EH (cell line): ENCODE measurements around the gene SDCBP2.

Experiments used
- DNase-seq: peaks from one replicate; pipeline ENCODE4 v3.0.0-alpha.2; 2015; ENCODE audit warnings: low read depth

The SDCBP2 gene

DNA sequence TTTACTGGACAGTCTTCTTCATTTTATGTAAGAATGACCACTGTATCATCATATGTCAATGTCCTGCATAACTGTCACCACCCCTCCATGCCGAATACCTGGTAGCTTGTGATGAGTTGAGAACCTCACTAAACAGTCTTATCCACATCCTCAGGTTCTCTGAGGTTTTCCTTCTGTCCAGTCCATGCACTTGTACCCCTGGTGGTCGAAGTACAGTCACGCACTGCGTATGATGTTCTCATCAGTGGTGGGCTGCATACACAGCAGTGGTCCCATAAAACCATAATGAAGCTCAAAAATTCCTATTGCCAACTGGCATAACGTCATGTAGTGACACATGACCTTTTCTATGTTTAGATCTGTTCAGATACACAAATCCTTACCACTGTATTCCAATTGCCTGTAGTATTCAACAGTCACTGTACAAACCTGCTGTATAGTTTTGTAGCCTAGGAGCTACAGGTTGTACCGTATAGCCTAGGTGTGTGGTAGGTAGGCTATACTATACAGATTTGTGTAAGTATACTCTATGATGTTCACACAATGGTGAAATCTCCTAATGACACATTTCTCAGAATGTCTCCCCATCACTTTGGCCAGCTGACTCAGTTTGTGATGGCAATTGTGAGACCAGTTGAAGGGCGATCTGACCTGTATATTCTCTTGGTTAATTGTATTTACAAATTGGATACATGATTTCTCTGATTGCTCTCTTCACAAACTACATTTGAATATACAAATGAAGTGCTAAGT, 31.3 kb upstream of the SDCBP2 start:
- no peak for DNase-seq

DNA sequence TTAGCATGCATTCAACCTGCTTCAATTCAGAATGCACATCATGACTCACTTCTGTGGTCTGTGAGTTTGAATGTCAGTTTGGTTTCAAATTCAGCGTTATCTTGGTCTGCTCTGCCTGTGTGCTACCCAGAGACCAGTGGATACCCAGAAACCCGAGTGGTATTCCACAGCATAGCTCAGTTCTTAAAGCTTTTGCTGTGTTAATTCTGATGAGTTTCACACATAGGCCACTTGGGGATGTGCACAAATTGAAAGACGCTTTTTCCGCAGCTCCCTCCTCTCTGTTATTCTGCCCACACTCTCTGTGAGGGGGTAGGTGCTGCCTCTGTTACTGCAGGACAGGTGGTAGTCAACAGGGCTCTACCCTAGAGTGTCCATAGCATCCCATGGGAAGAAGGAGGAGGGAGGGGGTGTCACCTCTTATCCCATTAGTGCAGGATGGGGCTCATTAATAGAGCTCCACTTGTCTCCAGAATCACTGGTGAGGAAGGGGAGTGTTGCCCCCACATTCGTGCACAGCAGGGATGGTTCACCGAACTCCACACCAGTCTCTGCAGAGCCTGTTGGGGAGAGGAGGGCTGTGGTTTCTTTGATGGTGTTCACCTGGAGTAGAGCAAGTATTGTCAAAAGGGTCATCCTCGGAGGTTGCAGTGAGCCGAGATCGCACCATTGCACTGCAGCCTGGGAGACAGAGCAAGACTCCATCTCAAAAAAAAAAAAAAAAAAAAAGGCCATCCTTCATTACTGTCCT, 29.2 kb upstream of the SDCBP2 start:
- no peak for DNase-seq

DNA sequence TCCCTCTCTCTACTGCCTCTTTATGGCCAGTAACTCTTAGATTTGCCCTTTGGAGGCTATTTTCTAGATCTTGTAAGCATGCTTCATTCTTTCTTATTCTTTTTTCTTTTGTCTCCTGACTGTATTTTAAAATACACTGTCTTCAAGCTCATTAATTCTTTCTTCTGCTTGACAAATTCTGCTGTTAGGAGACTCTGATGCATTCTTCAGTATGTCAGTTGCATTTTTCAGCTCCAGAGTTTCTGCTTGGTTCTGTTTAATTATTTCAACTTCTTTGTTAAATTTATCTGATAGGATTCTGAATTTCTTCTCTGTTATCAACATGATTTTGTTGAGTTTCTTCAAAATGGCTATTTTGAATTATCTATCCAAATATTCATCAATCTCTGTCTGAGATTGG, 25.0 kb upstream of the SDCBP2 start:
- no peak for DNase-seq

DNA sequence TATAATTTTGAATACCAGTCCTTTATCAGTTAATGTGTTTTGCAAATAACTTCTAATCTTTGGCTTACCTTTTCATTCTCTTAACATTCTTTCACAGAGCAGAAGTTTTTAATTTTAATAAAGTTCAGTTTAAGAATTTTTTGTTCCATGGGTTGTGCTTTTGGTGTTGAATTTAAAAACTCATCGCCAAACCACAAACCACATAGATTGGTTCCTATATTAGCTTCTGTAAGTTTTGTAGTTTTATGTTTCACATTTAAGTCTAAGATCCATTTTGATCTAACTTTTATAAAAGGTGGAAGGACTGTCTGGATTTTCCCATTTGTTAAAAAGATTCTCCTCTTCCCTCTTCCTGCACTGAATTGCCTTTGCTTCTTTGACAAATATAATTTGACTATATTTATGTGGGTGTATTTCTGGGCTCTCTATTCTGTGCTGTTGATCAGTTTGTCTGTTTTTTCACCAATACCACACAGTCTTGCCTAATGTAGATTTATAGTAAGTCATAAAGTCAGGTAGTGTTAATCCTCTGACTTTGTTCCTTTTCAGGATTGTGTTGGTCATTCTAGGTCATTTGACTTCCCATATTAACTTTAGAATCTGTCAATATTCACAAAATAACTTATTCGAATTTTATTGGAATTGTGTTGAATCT, 17.5 kb upstream of the SDCBP2 start:
- no peak for DNase-seq

DNA sequence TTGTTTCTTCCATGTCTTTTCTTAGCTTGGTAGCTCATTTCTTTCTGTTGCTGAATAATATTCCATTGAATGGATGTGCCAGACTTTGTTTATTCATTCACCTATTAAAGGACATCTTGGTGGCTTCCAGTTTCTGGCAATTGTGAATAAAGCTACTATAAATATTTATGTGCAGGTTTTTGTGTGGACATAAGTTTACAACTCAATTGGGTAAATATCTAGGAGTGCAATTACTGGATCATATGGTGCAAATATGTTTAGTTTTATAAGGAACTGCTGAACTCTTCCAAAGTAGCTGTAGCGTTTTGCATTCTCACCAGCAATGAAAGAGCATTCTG, 16.8 kb upstream of the SDCBP2 start:
- DNase-seq = no peak

DNA sequence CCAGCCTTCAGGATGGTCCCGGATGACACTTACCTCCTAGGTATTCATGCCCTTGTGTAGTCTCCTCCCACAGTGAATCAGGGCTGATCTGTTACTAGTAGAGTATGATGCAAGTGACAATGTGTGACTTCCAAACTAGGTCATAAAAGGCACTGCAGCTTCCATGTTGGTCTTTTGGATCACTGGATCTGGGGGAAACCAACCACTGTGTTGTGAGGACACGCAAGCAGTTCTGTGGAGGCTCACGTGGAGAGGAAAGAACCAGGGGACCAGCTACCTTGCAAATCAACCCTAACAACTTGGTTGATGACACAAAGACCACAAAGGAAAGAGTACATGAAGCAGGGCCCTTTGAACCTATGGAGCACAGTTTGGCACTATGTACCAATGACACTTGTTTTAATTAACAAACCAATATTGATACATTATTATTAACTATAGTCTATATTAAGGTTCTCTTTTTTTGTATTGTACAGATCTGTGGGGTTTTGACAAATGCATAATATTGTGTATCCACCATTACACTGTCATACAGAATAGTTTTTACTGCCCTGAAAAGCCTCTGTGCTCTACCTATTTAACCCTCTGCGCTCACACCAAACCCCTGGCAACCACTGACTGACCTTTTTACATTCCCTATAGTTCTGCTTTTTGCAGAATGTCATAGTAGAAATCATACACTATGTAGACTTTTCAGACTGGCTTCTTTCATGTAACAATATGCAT, 16.3 kb upstream of the SDCBP2 start:
- no peak for DNase-seq

DNA sequence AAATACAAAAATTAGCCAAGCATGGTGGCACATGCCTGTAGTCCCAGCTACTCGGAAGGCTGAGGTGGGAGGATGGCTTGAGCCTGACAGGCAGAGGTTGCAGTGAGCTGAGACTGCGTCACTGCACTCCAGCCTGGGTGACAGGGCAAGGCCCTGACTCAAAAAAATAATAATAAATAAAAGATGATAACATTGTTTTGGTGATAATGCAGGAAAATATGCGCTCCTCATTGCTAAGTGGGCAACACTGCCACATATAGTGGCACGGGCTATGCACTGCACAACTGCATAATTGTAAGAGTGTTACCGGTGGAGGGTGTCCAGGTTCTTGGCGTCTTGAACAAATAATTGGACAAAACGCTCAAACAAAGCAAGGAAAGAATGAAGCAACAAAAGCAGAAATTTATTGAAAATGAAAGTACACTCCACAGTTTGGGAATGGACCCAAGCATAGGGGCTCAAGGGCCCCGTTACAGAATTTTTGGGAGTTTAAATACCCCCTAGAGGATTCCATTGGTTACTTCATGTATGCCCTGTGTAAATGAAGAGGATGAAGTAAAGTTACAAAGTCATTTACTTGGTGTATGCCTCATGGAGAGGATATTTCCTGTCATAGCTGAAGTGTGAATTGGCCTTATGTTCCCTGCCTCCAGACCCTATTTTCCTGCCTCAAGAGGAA, 14.6 kb upstream of the SDCBP2 start:
- peak; percentile 37 for DNase-seq

DNA sequence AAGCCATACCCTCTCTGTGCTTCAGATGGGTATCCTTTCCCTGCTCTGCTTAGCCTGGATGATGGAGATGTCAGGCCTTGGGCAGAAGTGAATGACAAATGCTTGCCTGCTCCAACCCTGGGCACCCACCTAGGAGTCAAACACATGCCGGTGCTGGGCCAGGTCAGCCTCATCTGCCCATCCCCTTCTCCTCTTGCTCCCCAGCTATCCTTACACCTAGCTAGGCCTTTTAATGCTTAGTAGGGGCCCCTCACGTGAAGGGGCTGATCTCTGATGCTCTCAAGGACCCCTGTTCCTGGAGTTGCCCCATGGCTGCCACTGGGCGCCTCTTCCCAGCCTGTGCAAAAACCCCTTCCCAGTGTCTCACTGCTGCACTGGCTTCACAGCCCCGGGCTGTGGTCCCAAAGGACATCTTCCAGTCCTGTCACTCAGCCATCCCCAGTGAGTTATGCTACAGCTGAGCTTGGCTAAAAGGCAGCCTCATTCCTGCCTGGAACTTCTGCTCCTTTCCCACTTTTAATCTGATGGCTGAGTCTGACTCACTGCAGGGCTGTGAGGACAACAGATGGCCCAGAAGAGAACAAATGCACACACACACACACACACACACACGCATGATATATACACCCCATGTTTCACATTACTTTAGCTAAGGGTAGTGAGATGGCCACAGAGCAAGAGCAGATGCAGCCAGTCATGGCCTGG, 12.8 kb upstream of the SDCBP2 start:
- peak; percentile 74 for DNase-seq

DNA sequence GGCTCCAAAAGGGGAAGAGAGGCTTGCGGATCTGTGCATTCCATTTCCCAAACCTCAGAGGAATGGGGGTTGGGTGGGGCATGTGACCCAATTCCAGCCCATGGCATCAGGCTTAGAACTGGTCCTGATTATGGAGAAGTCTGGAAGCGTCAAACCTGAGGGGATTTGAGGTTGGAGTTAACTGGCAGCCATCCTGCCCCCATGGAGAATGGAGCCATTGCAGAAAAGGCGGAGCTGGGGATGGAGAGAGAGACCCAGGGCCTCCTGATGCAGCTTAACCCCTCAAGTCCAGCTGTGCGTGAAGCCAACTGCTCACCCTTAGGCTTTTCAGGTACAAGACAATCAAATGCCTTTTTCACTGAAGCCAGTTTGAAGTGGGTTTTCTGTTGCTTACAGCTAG, 9.9 kb upstream of the SDCBP2 start:
- no peak for DNase-seq

DNA sequence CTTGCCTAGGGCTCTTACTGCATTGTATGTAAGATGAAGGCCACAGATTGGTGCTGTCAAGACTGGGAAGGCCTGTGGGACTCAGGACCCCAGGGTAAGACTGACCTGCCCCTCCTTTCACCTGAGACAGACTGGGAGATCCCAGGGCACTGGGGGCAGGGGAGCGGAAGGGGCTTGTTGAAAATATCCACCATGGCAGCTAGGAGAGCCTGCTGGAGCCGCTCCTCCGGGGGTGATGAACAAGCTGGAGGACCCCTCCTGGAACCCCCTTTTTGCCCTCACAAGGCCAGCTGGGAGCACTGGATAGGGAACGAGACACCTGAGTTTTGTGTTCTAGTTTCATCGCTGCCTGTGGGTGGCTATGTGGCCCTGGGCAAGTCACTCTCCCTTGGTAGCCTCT, 9.2 kb upstream of the SDCBP2 start:
- no peak for DNase-seq

DNA sequence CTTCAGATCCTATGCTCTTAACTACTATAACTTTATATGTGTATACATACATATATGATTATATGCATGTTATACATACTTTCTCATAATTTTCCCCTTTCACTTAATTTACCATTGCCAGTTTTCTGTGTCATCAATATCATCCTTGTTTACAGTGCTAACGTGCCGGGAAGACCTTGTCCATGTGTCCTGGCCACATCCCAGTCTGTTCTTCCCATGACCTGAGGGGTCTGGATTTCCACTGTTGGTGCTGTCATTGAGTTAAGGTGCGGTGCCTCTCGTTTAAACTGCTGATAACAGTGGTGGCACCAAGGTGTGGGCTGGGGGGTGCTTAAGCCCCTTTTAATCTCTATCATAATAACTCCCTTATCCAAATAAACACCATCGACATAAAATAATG, 8.5 kb upstream of the SDCBP2 start:
- DNase-seq = no peak

DNA sequence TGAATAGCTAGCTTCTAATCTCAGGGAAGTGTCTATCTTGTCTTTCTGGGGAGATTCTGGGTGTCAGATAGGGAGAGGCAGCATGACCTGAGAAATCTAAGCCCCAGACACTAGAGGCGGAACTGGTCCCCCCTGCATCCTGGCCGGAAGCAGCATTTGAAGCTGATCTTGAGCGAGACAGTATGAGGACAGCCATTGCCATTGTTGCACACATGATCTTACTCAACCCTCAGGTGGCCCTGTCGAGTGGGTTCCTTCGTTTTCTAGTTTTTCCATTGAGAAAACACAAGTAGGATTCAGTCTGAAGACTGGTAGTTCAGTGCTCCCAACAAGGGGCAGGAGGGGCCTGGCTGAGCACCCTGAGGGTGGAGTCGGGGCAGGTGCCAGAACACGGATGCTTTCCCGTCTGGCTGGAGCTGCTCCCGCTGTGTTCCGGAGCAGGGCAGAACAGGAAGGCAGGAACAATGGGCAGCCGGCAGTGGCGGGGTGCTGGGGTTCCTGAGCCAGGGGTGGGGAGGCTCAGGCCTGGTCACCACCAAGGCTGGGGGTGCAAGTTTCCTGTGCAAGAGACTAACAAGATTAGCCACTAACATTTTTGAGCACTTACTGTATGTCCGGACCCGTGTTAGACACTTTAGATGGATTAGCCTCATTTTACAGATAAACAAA, 7.9 kb upstream of the SDCBP2 start:
- no peak for DNase-seq

DNA sequence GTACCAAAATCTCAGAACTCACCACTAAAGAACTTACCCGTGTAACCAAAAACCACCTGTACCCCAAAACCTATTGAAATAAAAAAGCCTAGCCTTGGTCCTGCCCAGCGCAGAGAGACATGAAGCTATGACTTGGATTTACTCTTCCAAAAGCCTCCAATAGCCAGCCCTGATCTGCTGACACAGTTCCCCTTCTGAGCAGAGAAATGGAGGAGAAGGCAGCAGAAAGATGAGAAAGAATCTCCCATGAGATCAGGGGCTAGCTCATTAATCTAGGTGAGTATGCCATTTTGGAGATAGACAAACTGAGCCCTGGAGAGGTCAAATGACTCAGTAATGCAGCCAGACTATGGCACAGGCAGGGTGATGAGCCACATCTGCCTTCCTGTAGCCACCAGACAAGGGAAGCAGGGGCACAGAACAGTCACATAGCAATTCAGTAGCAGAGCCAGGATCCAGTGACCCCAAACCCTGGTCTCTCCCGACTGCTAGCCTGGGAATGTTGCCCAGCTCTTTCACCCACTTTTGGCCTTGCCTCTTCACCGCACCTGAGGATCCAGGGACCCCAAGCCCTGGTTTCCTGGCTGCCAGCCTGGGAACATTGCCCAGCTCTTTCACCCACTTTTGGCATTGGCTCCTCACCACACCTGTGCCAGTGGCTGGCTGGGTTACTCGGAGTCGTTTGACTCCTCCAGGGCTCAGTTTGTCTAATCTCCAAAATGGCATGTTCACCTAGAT, 7.2 kb upstream of the SDCBP2 start:
- DNase-seq = no peak

DNA sequence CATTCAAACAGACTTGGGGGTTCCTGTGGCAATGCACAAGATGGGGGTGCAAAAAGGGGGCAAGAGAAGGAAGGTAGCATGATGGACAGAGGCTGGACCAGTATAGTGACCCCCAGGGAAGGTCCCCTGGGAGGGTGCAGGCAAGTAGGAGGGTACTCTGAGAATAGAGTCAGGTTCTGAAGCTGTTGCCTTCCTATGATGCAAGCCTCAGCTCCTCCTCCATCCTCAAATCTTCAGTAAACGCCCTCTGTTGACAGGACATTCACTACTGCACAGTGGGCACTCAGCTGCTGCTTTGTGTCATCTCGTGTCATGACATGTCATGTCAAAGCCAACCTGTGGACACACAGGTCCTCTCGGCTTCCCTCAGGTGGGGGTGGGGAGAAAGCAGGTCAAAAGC, 5.8 kb upstream of the SDCBP2 start:
- no peak for DNase-seq

DNA sequence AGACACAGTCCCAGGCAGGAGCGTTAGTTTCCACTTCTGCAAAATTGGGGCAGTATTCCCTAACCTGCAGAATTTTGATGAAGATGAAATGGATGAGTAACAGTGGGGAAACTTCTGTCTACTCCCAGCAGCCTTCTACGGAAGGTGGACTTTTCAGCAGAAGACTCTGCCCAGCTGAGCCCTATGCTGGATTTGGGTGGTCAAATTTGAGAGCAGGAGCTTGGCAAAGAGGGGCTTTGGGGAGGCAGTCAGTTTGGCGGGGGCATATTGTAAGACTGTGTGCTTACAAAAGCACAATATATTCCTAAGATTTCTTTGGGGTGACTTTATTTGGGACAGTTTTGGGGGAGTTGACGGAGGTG, 5.4 kb upstream of the SDCBP2 start:
- DNase-seq = no peak

DNA sequence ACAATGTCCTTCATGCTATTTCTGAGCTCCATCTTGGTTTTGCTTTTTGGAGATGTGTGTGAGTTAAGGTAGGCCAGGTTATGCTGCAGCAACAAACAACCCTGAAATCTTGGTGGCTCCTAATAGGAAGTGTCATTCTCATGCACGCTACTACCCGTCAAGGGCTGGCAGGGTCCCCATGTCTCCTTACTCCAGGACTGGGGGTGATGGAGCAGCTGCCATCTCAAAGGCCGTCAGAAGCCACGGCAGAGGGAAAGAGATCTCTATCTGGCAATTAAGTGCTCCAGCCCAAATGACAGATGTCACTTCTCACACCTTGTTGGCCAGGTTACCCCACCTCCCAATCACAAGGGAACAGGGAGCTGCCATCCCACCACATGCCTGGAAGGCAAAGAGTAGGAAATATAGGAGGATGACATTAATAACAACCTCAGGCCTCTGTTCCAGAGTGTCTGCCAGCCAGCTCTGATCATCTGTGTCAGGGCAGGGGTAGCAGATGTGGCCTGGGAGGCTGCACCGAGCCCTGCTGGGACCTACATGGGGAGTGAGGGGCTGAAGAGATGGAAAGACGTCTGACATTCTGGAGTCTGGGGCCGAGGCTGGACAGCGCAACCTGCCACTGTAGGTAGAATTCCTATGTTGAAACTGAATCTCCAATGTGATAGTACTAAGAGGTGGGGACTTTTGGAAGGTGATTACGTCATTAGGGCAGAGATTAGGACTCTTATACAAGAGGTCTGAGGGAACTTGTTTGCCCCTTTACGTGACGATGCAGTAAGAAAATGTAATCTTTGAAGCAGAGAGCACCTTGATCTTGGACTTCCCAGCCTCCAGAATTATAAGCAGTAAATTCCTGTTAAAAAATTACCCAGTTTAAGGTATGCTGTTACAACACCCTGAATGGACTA, 4.8 kb upstream of the SDCBP2 start:
- no peak for DNase-seq

DNA sequence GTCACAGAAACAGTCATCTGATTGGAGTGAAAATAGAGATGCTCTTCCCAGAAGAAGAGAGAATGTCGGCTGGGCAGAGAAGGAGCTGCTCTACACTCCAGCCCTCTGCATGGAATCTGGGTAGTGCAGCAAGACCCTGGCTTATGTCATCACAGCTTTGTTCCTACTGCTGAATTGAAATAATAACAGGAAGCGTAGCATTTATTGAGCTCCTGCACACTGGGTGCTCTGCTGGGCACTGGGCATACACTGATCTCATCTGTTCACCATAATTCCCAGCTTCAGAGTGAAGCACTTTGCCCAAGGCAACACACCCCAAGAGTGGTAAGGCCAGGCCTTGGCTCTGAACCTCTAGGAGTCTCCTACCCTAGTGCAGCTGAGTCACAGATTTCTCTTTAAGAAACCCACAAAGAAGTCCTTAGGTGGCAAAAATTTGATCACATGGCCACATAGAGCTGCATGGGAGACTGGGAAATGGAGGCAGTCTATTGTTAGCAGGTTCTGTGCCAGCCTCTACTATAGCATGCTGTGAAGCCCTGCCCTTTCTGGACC, 3.9 kb upstream of the SDCBP2 start:
- DNase-seq = no peak

DNA sequence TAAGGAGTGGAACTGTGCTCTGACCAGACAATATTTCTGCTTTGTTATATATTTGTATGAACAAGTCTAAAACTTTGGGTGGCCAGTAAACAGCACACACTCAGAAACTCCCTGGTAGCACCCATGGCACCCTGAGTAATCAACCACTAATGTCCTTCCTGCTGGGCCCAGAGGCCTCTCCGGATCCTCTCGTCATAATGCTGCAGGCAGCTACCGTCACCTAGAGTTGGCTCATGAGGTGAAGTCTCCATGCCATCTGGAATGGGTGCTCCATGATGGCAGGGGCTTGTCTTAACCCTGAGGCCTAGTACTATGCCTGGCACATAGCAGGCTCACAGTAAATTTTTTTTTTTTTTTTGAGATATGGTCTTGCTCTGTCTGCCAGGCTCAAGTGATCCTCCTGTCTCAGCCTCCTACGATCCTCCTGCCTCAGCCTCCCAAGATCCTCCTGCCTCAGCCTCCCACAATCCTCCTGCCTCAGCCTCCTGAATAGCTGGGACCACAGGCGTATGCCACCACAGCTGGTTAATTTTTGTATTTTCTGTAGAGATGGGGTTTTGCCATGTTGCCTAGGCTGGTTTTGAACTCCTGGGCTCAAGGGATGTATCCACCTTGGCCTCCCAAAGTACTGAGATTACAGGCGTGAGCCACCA, 3.0 kb upstream of the SDCBP2 start:
- no peak for DNase-seq
